ENCODE results near the gene RNF5. TPM values are rescaled to one million over a fixed set of nuclear protein-coding genes. Genes with fewer than 3 reads are reported as not detected.
A peak's percentile ranks its signal among the peaks of the same experiment; 100 is the strongest.

Gene RNF5
- total and polyA plus RNA-seq, 10 of the 15 experiments (the other 5 are each of a cell fraction or from before 2014, with no cell fraction given) = 31.4 to 114 (median 62.8) TPM

DNA sequence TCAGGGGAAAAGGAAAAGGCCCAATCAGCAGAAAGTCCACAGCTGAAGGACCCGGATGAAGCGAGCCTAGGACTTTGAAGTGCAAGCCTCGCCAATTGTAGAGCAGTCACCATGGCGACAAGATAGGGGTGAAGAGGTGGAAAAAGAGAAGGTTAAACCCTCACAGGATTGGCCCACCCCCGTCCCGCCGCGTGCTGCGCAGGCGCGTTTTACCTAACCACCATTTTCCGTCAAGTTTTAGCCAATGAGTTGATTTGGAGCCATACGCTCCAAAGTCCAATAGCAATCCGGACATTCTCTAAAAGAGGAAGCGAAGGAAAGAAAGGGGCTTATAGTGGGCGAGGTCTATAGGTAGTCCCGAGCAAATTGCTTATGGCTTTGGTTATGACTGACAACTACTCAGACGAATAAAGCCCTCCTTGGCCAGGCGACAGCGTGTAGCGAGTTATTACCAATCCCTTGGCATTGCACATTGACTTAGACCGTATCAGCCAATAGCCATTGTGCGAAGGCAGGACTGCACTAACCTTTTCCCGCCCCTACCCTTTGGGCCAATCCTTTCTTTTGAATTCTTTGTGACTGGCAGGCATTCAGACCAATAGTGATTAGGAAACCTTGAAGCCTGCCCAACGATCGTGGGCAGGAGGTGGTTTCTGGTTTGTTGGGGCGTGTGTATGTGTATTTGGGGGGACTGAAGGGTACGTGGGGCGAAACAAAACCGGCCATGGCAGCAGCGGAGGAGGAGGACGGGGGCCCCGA, at the start of gene RNF5 (continued):
- TF ChIP-seq, protein P1, sequence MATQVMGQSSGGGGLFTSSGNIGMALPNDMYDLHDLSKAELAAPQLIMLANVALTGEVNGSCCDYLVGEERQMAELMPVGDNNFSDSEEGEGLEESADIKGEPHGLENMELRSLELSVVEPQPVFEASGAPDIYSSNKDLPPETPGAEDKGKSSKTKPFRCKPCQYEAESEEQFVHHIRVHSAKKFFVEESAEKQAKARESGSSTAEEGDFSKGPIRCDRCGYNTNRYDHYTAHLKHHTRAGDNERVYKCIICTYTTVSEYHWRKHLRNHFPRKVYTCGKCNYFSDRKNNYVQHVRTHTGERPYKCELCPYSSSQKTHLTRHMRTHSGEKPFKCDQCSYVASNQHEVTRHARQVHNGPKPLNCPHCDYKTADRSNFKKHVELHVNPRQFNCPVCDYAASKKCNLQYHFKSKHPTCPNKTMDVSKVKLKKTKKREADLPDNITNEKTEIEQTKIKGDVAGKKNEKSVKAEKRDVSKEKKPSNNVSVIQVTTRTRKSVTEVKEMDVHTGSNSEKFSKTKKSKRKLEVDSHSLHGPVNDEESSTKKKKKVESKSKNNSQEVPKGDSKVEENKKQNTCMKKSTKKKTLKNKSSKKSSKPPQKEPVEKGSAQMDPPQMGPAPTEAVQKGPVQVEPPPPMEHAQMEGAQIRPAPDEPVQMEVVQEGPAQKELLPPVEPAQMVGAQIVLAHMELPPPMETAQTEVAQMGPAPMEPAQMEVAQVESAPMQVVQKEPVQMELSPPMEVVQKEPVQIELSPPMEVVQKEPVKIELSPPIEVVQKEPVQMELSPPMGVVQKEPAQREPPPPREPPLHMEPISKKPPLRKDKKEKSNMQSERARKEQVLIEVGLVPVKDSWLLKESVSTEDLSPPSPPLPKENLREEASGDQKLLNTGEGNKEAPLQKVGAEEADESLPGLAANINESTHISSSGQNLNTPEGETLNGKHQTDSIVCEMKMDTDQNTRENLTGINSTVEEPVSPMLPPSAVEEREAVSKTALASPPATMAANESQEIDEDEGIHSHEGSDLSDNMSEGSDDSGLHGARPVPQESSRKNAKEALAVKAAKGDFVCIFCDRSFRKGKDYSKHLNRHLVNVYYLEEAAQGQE (IDR thresholded peaks at IDR 0.05; ENCODE audit: low read depth, low read length) = no peak
- TF ChIP-seq MTA3 (IDR thresholded peaks at IDR 0.05; ENCODE audit: borderline replicate concordance, low read length) (no peak), GATAD2B (conservative IDR thresholded peaks at IDR 0.05; ENCODE audit: low read depth) (no peak), IRF5 (IDR thresholded peaks at IDR 0.05; ENCODE audit: borderline replicate concordance) (no peak), TBL1XR1 (IDR thresholded peaks at IDR 0.05; ENCODE audit: low read depth, low read length) (no peak), E2F4 (IDR thresholded peaks at IDR 0.05; ENCODE audit: low read depth, low read length) (no peak), SUZ12 (IDR thresholded peaks at IDR 0.05; ENCODE audit: unreplicated experiment) (no peak), POLR2AphosphoS5 (IDR thresholded peaks at IDR 0.05; ENCODE audit: low read length) (no peak), HCFC1 (IDR thresholded peaks at IDR 0.05; ENCODE audit: low read length) (peak; percentile 6; the same call in 1 of the 2 replicates), ZZZ3 (IDR thresholded peaks at IDR 0.05; ENCODE audit: control insufficient read depth, insufficient read length, low read depth) (no peak), CREM (IDR thresholded peaks at IDR 0.05; ENCODE audit: low read depth) (peak; percentile 62; the same call in 1 of the 2 replicates), USF2 (IDR thresholded peaks at IDR 0.05; ENCODE audit: borderline replicate concordance, low read depth, low read length) (no peak), RCOR1 (conservative IDR thresholded peaks at IDR 0.05; ENCODE audit: low read depth, low read length) (no peak), ZSCAN29 (IDR thresholded peaks at IDR 0.05) (no peak), SIX5 (IDR thresholded peaks at IDR 0.05; ENCODE audit: low read depth, low read length, severe bottlenecking) (no peak), POLR2AphosphoS2 (IDR thresholded peaks at IDR 0.05; ENCODE audit: low read depth, low read length) (no peak), FOXK2 (IDR thresholded peaks at IDR 0.05) (peak; percentile 86), ZBED1 (IDR thresholded peaks at IDR 0.05; ENCODE audit: borderline replicate concordance) (no peak; the same call in 1 of the 2 replicates), NRF1 (conservative IDR thresholded peaks at IDR 0.05; ENCODE audit: low read depth, low read length) (peak; percentile 74), NBN (IDR thresholded peaks at IDR 0.05) (no peak; the same call in 1 of the 2 replicates), SRF (IDR thresholded peaks at IDR 0.05; ENCODE audit: low read depth in 2 of 2, low read length in 2 of 2) (no peak)
- TF ChIP-seq, protein P2, sequence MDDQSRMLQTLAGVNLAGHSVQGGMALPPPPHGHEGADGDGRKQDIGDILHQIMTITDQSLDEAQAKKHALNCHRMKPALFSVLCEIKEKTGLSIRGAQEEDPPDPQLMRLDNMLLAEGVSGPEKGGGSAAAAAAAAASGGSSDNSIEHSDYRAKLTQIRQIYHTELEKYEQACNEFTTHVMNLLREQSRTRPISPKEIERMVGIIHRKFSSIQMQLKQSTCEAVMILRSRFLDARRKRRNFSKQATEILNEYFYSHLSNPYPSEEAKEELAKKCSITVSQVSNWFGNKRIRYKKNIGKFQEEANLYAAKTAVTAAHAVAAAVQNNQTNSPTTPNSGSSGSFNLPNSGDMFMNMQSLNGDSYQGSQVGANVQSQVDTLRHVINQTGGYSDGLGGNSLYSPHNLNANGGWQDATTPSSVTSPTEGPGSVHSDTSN (IDR thresholded peaks at IDR 0.05; ENCODE audit: insufficient replicate concordance, low read depth, low read length) = peak; percentile 97

Measured in GM12878 (cell line).